ENCODE data around the gene EPC1. TPM values are rescaled to one million over a fixed set of nuclear protein-coding genes. Genes with fewer than 3 reads are reported as not detected.

EPC1 gene, protein sequence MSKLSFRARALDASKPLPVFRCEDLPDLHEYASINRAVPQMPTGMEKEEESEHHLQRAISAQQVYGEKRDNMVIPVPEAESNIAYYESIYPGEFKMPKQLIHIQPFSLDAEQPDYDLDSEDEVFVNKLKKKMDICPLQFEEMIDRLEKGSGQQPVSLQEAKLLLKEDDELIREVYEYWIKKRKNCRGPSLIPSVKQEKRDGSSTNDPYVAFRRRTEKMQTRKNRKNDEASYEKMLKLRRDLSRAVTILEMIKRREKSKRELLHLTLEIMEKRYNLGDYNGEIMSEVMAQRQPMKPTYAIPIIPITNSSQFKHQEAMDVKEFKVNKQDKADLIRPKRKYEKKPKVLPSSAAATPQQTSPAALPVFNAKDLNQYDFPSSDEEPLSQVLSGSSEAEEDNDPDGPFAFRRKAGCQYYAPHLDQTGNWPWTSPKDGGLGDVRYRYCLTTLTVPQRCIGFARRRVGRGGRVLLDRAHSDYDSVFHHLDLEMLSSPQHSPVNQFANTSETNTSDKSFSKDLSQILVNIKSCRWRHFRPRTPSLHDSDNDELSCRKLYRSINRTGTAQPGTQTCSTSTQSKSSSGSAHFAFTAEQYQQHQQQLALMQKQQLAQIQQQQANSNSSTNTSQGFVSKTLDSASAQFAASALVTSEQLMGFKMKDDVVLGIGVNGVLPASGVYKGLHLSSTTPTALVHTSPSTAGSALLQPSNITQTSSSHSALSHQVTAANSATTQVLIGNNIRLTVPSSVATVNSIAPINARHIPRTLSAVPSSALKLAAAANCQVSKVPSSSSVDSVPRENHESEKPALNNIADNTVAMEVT
- 21.0 and 21.4 TPM in 2 replicates for total RNA-seq

DNA sequence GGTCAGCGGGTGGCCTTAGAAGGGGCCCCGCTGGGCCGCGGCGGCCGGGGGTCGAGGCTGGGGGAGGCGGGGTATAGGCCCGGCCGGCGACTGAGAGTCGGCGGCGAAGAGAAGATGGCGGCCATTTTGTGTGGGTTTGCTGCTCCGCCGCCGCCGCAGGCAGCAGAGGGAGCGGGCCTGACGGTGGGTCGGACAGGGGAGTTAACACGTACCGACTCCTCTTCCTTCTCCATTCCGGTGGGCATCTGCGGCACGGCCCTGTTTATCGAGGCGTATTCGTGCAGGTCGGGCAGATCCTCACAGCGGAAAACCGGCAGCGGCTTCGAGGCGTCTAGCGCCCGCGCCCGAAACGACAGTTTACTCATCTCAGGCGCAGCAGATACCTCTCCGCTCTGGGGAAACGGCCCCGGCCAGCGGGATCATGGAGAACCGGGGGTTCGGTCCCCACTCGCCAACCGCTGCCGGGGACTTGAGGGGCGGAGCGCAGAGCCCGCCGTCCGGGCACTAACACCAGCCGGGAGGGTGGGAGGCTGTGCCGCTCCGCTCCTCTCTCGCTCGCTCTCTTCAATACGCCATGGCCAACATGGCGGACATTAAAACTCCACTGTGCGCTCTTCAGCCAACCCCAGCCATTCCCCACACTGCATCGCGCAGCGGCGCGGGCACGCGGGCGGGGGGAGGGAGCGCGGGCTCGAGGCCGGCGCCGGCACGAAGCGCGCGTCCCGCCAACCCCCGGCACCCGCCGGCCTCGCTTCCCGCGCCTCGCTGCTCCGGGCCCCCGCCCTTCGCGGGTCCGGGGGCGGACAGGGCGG lies at the start of gene EPC1:
Gene EPC1, minus strand, starts transcription at position 608 of the 812 bp plus-strand sequence. Its CDS starts 243 bp downstream, at position 365.

Other genes with a start within 250 kb of the EPC1 start
- gene CCDC7, start 99.0 kb upstream of the EPC1 start, total RNA-seq = 13.7 and 15.7 TPM in 2 replicates